Stimulated activated CD8-positive, alpha-beta memory T cell treated with anti-CD3 and anti-CD28 coated beads, Interleukin-4, amount 100 ng/mL, for 24 hours (primary cell): ENCODE data around the gene KRTAP5-8.
A peak's percentile ranks its signal among the peaks of the same experiment; 100 is the strongest.
"Not testable (repeated sequence)": the region's sequence is repeated elsewhere in the genome, so short reads cannot be mapped to it uniquely, and the experiment has no call there.

Experiments used
- DNase-seq: peaks from one replicate; pipeline ENCODE4 v3.0.0-alpha.2; 2020; ENCODE audit warnings: low read depth

The KRTAP5-8 gene

DNA sequence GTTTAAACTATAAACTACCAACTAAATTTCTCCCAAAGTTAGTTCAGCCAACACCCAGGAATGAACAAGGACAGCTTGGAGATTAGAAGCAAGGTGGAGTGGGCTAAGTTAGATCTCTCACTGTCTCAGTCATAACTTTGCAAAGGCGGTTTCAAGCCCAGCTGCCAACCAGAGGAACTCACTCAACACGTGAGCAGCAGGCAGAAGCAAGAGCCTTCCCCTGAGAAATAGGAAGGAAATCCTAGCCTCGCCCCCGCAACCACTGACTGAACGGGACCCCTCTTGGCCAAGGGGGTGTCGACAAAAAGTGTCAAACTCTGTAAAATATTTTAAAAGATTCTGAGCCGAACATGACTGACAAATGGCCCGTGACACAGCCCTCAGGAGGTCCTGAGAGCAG is 6.0 kb downstream of the KRTAP5-8 start:
- DNase-seq = peak; percentile 3

DNA sequence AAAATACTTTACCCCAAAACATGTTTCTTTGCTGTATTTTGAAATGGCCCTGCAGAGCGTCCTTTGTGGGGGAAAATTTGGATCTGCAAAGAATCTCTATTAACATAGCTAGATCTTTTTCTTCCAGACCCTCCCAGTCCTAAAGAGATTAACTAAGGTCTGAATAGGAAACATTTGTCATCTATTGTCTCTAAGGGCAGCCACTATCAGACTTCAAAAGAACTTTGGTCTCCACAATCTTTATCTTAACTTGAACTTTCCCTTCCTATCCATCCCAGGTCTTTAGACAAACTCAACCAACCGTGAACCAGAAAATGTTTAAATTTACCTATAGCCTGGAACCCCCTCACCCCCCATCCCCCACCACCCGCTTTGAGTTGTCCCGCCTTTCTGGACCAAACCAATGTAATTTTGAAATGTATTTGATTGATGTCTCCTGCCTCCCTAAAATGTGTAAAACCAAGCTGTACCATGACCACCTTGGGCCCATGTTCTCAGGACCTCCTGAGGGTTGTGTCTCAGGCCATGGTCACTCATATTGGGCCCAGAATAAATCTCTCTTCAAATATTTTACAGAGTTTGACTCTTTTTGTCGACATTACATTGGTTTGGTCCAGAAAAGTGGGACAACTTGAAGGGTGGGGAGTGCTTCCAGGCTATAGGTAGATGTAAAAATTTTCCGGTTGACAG is 6.8 kb downstream of the KRTAP5-8 start:
- no peak for DNase-seq

GRCh38 chr11:71545405-71545966 is 7.7 kb downstream of the KRTAP5-8 start:
- DNase-seq = no peak

- no peak for DNase-seq
Observed at GRCh38 chr11:71548120-71548519, 10.3 kb downstream of the KRTAP5-8 start, which contains the start of gene KRTAP5-9. Gene KRTAP5-9, plus strand, starts transcription at chr11:71548420. Its CDS starts 238 bp downstream, at chr11:71548658.

- no peak for DNase-seq
Observed at GRCh38 chr11:71548716-71549151, 10.9 kb downstream of the KRTAP5-8 start.

DNA sequence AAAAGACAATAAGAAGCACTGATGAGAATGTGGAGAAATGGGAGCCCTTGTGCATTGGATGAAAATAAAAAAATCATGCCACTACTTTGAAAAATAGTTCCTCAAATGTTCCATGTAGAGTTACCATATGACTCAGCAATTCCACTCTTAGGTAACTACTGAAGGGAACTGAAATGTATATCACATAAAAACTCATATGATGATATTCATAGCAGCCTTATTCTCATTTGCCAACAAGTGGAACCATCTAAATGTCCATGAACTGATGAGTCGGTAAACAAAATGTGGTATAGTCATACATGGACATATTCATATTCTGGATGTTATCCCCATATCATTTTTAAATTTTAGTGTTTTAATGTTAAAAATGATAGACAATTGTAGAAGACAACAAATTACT is 13.9 kb downstream of the KRTAP5-8 start:
- no peak for DNase-seq

DNA sequence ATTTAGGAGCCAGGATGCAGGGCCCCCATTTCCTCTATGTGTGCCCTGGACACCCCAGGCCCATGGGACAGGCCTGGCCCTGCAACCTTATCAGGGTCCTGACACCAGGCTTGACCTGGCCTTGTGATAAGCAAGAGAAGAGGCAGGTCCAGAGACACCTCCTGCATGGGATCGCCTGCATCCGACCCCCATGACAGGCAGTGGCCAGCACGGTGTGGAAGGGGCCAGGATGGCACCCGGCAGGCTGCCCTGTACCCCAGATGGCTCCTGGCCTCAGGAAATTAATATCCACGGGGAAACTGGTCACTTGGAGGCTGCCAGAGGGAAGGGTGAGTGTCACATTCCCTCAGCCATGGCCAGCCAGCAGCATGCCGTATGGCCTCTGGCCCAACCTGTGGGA is 17.2 kb downstream of the KRTAP5-8 start:
- DNase-seq = no peak

- no peak for DNase-seq
Observed at GRCh38 chr11:71555508-71555907, 17.7 kb downstream of the KRTAP5-8 start.

DNA sequence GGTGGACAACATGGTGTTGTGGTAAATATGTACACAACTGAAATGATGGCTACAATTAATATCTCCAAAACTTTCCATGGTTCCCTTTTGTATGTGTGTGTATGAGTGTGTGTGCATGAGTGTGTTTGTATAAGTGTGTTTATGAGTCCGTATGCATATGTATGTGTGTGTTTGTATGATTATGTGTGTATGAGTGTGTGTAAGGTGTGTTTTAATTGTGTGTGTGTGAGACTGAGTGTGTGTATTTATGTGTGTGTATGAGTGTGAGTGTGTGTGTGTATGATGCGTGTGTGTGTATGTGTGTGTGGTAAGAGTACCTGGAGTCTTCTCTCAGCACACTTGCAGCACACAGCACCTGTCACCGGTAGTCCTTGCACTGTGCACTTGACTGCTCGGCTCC is 18.2 kb downstream of the KRTAP5-8 start:
- DNase-seq = no peak

DNA sequence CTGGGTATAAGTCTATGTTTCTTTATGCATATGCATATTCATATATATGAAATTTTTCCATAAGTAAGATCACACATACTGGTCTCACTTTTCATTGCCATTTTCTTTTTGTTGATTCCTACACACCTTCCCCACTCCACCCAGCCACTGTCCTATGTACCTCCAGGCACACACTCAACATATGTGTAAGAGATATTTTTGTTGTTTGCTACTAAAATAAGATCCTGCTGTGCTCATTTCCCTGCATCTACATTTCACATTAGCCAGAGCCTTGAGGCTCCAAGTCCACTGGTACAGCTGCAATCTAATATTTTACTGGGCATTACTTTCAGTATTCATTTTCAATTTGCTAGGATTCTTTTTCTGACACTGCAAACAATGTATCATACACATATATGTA is 19.4 kb downstream of the KRTAP5-8 start:
- no peak for DNase-seq

- no peak for DNase-seq
Observed at GRCh38 chr11:71558996-71559395, 21.2 kb downstream of the KRTAP5-8 start.

DNA sequence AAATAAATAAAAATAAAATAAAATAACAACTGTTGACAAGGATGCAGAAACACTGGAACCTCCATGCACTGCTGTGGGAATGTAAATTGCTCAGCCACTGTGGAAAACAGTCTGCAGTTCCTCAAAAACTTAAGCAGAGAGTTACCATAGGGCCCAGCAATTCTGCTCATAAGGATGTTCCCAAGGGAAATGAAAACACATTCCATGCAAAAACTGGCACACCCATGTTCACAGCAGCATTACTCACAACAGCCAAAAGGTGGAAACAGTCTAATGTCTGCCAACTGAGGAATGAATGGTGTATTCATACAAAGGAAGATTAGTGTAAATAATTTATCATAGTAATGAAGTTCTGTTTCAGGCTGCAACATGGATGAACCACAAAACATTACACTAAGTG is 24.3 kb downstream of the KRTAP5-8 start:
- DNase-seq = no peak

DNA sequence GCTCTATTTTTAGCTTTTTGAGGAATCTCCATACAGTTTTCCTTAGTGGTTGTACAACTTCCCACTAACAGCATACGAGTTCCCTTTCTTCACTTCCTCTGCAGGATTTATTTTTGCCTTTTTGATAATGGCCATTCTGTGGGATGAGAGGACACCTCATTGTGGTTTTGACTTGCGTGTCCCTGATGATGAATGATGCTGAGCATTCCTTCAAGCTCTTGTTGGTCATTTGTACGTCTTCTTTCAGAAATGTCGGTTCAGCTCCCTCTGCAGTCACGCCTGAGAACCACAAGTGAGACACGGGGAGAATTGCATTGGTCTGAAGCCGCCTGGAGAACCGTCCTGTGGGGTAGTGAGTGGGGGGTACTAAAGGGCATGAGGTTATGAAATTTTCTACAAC is 25.6 kb downstream of the KRTAP5-8 start:
- no peak for DNase-seq

DNA sequence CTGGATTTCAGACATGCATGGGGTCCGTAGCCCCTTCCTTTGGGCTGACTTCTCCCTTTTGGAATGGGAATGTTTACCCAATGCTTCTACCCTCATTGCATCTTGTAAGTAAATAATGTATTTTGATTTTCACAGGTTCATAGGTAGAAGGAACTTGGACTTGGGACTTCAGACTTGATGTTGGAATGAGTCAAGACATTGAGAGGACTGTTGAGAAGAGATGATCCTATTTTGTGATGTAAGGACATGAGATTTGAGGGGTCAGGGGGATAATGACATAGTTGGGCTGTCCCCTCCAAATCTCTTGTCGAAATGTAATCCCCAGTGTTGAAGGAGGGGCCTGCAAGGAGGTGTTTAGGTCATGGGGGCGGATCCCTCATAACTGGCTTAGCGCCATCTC is 26.6 kb downstream of the KRTAP5-8 start:
- no peak for DNase-seq

- no peak for DNase-seq
Observed at GRCh38 chr11:71565263-71565662, 27.4 kb downstream of the KRTAP5-8 start, which contains the start of gene KRTAP5-10. Gene KRTAP5-10, plus strand, starts transcription at chr11:71565563. Its CDS starts 25 bp downstream, at chr11:71565588.

GRCh38 chr11:71566081-71566620 is 28.3 kb downstream of the KRTAP5-8 start:
- DNase-seq = no peak

DNA sequence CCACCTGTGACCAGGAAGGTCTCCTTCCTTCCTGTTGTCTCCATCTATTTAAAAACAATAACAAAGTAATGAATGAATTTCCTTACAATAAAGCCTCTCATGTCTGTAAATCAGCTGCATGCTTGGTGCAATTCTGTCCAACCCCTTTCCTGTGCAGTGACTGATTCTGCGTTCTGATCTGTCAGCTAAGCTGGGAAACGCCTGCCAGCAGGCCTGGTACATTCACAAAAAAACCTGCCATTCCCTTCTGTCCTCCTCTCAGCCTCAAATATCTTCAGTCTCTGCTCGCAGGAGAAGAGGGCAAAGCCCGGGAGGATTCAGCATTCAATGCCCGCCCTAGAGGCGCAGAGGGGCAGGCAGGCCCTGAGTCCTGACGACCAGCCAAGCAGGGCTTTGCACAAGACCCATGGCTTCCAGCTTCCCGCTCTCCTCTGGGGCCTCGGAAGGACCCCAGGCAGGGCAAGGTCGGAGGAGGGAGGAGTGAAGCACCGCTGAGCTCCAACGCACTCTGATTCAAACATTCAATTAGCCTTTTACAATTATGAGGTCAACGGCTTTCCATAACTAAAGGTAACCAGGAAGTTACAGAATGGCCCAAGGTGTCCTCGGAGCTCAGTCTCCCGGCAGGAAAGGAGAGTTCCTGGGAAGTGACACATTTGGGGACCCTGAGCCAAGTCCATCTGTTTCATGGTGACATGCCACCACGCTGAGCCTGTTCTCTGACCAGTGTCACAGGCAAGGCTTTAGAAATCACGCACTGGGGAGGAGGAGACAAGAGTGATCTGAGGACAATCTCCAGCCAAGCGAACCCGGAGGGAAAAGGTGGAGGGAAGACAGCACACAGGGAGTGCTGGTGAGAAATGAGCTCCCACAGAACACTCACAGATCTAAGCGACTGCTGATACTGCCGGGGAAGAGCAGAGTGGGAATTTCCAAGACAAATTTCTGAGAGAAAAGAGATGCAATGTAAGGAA is 29.1 kb downstream of the KRTAP5-8 start:
- DNase-seq = not testable (repeated sequence)

- not testable (repeated sequence) for DNase-seq
Observed at GRCh38 chr11:71567633-71568032, 29.8 kb downstream of the KRTAP5-8 start.

- no peak for DNase-seq
Observed at GRCh38 chr11:71568704-71569349, 31.0 kb downstream of the KRTAP5-8 start.

DNA sequence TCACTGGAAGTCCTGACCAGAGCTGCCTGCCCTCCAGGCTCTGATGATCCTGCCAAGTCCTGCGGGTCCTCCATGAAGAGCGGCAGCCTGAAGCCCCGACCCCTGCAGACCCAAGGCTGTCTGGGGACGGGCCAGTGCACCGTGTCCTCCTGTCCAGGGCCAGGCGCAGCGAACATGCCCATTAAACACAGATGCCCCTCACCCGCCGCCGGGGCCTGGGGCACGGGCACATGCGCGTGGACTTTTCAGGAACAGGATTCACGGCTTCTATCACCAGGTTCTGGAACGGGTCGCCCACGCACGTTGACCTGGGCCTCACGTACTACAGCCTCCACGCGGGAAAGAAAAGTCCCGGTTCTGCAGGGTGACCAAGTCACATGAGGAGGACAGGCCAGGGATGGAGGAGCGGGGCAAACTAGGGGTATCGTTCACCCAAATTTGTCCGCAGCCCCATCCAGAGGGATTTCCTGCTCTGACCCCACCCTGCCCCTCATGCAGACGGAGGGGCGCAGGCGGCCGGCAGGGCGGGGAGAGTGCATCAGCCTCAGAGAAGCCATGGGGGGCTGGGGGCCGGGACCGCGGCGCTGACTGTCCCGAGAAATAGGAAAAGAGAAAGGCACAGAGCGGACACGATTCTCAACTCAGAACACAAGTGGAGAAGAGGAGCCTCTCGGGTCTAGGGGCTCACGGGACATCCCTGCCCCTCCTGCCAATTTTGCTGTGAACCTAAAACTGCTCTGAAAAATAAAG is 33.5 kb downstream of the KRTAP5-8 start:
- DNase-seq = not testable (repeated sequence)

GRCh38 chr11:71572811-71573210 is 35.0 kb downstream of the KRTAP5-8 start:
- no peak for DNase-seq
